ENCODE data around the gene NUDT2.

NUDT2 gene

GRCh38 chr9:34379334-34380033 lies 50.1 kb downstream of the NUDT2 start:
- no peaks in the 10 kb centered on the region for H3K36me3 Mint-ChIP-seq (ENCODE audit: low read depth)
- H3K27ac Mint-ChIP-seq: peak overlapping the region; percentile 77
- H3K4me3 Mint-ChIP-seq: peak overlapping the region; percentile 78
- peaks cover 50% of the 10 kb centered on the region for H3K4me1 Mint-ChIP-seq (ENCODE audit: low read depth)
- peaks cover 55% of the 10 kb centered on the region for H3K27me3 Mint-ChIP-seq
- intact Hi-C loops (cut with micrococcal nuclease): loop anchor here (1.0 to 2.0 kb wide), 3 partner anchors 47 to 123 kb away; partner anchors contain the start of genes KIF24 and NUDT2
- H3K9me3 Mint-ChIP-seq: no peaks in the 10 kb centered on the region

GRCh38 chr9:34380034-34380510 lies 50.7 kb downstream of the NUDT2 start:
- no peaks in the 10 kb centered on the region for H3K9me3 Mint-ChIP-seq
- peaks cover 53% of the 10 kb centered on the region for H3K27me3 Mint-ChIP-seq
- H3K36me3 Mint-ChIP-seq (ENCODE audit: low read depth): no peaks in the 10 kb centered on the region
- peak overlapping the region; percentile 78 for H3K4me3 Mint-ChIP-seq
- peaks cover 50% of the 10 kb centered on the region for H3K4me1 Mint-ChIP-seq (ENCODE audit: low read depth)
- peak overlapping the region; percentile 77 for H3K27ac Mint-ChIP-seq
- intact Hi-C loops (cut with micrococcal nuclease): loop anchor here (1.0 kb wide), 1 partner anchor 51 kb away; the partner anchor contains the start of genes KIF24 and NUDT2

GRCh38 chr9:34380511-34381315 lies 51.3 kb downstream of the NUDT2 start:
- Mint-ChIP-seq H3K27ac (peak overlapping the region; percentile 77), H3K4me1 (ENCODE audit: low read depth) (peaks cover 48% of the 10 kb centered on the region), H3K27me3 (peaks cover 47% of the 10 kb centered on the region), H3K4me3 (peak overlapping the region; percentile 78), H3K9me3 (no peaks in the 10 kb centered on the region), H3K36me3 (ENCODE audit: low read depth) (no peaks in the 10 kb centered on the region)
- intact Hi-C loops (cut with micrococcal nuclease): loop anchor here (1.0 kb wide), 1 partner anchor 51 kb away; the partner anchor contains the start of genes KIF24 and NUDT2

DNA sequence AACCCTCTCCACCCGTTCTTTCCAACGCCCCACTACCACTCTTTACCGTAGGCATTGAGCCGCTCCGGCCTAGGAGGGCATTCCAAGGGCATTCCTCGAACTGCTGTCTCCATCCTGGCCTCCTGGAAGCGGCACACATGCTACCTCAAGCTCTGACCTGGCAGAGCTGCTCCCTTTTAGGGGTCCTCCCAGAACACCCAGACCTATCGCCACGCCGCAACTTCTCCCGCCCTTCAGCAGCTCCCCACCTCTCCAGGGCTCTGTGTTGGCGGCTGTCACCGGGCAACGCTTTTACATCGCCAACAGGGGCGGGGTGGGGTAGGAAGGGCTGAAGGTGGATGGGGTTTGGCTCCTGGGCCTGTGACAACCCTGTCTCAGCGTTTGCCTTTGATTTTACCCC lies 52.0 kb downstream of the NUDT2 start:
- H3K4me1 Mint-ChIP-seq (ENCODE audit: low read depth): peaks cover 42% of the 10 kb centered on the region
- no peaks in the 10 kb centered on the region for H3K36me3 Mint-ChIP-seq (ENCODE audit: low read depth)
- no peaks in the 10 kb centered on the region for H3K9me3 Mint-ChIP-seq
- peak overlapping the region; percentile 78 for H3K4me3 Mint-ChIP-seq
- peaks cover 41% of the 10 kb centered on the region for H3K27me3 Mint-ChIP-seq
- H3K27ac Mint-ChIP-seq: no peak overlapping the region
- intact Hi-C loops (cut with micrococcal nuclease): no loop called here

DNA sequence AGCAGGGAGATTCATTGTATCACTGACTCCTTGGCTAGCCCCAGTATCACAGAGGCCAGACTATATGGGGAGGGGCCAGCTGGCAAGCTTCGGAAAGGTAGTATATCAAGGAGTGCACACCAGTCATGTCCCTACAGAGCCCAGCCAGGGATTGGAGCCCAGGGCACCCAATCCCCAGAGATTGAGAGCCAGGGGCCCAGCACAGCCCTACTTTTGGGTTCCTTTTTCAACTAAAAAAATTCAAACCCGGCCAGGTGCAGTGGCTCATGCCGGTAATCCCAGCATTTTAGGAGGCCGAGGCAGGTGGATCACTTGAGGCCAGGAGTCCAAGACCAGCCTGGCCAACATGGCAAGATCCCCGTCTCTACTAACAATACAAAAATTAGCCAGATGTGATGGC lies 52.7 kb downstream of the NUDT2 start:
- no peaks in the 10 kb centered on the region for H3K36me3 Mint-ChIP-seq (ENCODE audit: low read depth)
- intact Hi-C loops (cut with micrococcal nuclease): no loop called here
- no peak overlapping the region for H3K27ac Mint-ChIP-seq
- no peaks in the 10 kb centered on the region for H3K9me3 Mint-ChIP-seq
- H3K27me3 Mint-ChIP-seq: peaks cover 41% of the 10 kb centered on the region
- peaks cover 39% of the 10 kb centered on the region for H3K4me1 Mint-ChIP-seq (ENCODE audit: low read depth)
- no peak overlapping the region for H3K4me3 Mint-ChIP-seq

- H3K27ac Mint-ChIP-seq: no peak overlapping the region
- no peaks in the 10 kb centered on the region for H3K9me3 Mint-ChIP-seq
- no peaks in the 10 kb centered on the region for H3K36me3 Mint-ChIP-seq (ENCODE audit: low read depth)
- H3K27me3 Mint-ChIP-seq: peaks cover 41% of the 10 kb centered on the region
- intact Hi-C loops (cut with micrococcal nuclease): no loop called here
- peaks cover 35% of the 10 kb centered on the region for H3K4me1 Mint-ChIP-seq (ENCODE audit: low read depth)
- no peak overlapping the region for H3K4me3 Mint-ChIP-seq
Measured at GRCh38 chr9:34382879-34383278, 53.5 kb downstream of the NUDT2 start.

- H3K27me3 Mint-ChIP-seq: peaks cover 39% of the 10 kb centered on the region
- no peak overlapping the region for H3K27ac Mint-ChIP-seq
- intact Hi-C loops (cut with micrococcal nuclease): no loop called here
- peaks cover 35% of the 10 kb centered on the region for H3K4me1 Mint-ChIP-seq (ENCODE audit: low read depth)
- H3K9me3 Mint-ChIP-seq: no peaks in the 10 kb centered on the region
- H3K4me3 Mint-ChIP-seq: no peak overlapping the region
- no peaks in the 10 kb centered on the region for H3K36me3 Mint-ChIP-seq (ENCODE audit: low read depth)
Measured at GRCh38 chr9:34383904-34384303, 54.5 kb downstream of the NUDT2 start.

DNA sequence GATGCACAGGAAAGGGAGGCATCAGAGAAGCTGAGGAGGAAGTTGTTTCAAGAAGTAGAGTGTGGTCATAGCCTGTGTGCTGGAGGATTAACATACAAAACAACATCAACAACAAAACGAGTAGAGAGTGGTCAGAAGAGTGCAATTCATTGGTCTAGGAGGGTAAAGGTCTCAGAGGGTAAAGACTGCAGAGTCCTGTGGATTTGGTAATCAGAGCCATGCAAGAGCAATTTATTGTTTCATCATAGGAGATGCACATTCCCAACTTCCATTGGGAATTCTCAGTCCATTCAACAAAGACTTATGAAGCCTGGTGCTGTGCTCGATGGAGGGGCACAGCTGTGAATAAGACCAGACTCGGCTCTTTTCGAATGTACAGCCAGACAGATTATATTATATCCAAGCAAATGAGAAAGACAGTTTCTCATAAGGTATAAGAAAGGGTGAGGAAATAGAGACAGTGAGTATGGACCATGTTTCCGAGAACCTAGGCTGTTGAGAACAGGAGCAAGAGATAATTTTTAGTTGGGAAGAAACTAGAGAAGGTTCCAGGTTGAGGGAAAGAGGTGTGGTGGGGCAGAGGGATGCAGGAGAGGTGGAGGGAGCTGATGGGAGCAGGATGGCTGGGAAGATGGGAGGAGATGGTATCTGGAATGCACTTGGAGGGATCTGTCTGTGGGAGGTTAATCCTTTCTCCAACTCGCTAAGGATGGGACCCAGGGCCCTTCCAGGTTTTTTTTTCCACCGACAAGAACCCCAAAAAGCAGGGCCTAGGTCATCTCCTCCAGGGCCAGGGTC lies 55.2 kb downstream of the NUDT2 start:
- intact Hi-C loops (cut with micrococcal nuclease): no loop called here
- Mint-ChIP-seq H3K36me3 (ENCODE audit: low read depth) (no peaks in the 10 kb centered on the region), H3K9me3 (no peaks in the 10 kb centered on the region), H3K27me3 (peaks cover 43% of the 10 kb centered on the region), H3K4me3 (no peak overlapping the region), H3K27ac (no peak overlapping the region), H3K4me1 (ENCODE audit: low read depth) (peaks cover 29% of the 10 kb centered on the region)

- Mint-ChIP-seq H3K4me1 (ENCODE audit: low read depth) (peaks cover 19% of the 10 kb centered on the region), H3K36me3 (ENCODE audit: low read depth) (no peaks in the 10 kb centered on the region), H3K27ac (no peak overlapping the region), H3K27me3 (peaks cover 38% of the 10 kb centered on the region), H3K9me3 (no peaks in the 10 kb centered on the region), H3K4me3 (no peak overlapping the region)
- intact Hi-C loops (cut with micrococcal nuclease): no loop called here
Measured at GRCh38 chr9:34385561-34386230, 56.3 kb downstream of the NUDT2 start.

DNA sequence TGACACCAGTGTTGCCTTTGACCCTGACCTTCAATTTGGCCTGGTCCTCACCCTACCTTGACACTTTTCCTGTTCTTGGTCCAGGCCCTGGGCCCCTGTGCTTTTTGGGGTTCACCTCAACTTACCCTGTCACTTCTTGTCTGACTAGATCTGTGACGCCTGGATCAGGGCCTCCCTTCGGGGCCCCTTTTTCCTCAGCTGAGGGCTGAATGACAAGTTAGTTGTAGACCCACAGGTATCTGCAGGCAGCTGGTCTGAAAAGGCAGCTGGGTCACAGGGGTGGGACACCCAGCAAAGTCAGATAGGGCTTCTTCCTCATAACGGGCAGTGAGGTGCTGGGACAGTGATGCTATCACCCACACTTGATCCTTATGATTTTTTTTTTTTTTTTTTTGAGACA lies 57.3 kb downstream of the NUDT2 start:
- Mint-ChIP-seq H3K36me3 (ENCODE audit: low read depth) (no peaks in the 10 kb centered on the region), H3K4me1 (ENCODE audit: low read depth) (peaks cover 10% of the 10 kb centered on the region), H3K27me3 (peaks cover 37% of the 10 kb centered on the region), H3K9me3 (no peaks in the 10 kb centered on the region), H3K27ac (no peak overlapping the region), H3K4me3 (no peak overlapping the region)
- intact Hi-C loops (cut with micrococcal nuclease): no loop called here

GRCh38 chr9:34387239-34387638 lies 57.9 kb downstream of the NUDT2 start:
- Mint-ChIP-seq H3K9me3 (no peaks in the 10 kb centered on the region), H3K4me1 (ENCODE audit: low read depth) (peaks cover 10% of the 10 kb centered on the region), H3K4me3 (no peak overlapping the region), H3K27me3 (peaks cover 35% of the 10 kb centered on the region), H3K36me3 (ENCODE audit: low read depth) (no peaks in the 10 kb centered on the region), H3K27ac (no peak overlapping the region)
- intact Hi-C loops (cut with micrococcal nuclease): no loop called here

DNA sequence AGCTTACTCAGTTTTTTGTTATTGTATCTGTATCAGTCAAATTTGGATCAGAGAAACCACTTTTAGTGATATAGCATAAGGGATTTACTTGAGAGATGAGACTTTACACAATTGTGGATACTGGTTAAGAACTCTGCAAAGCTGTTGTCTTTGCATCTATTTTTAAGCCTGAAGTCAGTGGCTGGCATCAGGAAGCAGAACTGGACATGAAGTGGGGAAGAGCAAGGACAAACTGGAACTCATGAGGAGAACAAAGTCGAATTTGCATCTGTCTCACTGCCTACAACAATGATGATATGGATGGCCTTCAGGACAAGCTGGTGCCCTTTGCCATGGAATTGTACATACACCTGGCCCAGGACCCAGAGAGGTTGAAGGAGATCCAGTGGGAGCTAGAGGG lies 63.1 kb downstream of the NUDT2 start:
- H3K4me3 Mint-ChIP-seq: no peak overlapping the region
- H3K9me3 Mint-ChIP-seq: no peaks in the 10 kb centered on the region
- no peaks in the 10 kb centered on the region for H3K36me3 Mint-ChIP-seq (ENCODE audit: low read depth)
- intact Hi-C loops (cut with micrococcal nuclease): no loop called here
- H3K27me3 Mint-ChIP-seq: peaks cover 34% of the 10 kb centered on the region
- H3K27ac Mint-ChIP-seq: no peak overlapping the region
- H3K4me1 Mint-ChIP-seq (ENCODE audit: low read depth): no peaks in the 10 kb centered on the region
